Parathyroid adenoma (tissue), 2 donors: ENCODE results near the gene SLC24A3.

Experiments
- H2AFZ ChIP-seq: fragments of 300-600 bp; sonication (generic); one replicate; pipeline ENCODE4 v1.7.0; 2017; ENCODE audit warnings: antibody characterized with exemption, mild to moderate bottlenecking
- H3K27ac ChIP-seq: fragments of 300-600 bp; sonication (generic); one replicate; pipeline ENCODE4 v1.7.0; 2017
- H3K27me3 ChIP-seq: fragments of 300-600 bp; sonication (generic); one replicate; pipeline ENCODE4 v1.7.0; 2017; ENCODE audit warnings: low read length; ENCODE audit not compliant: control insufficient read depth, insufficient read depth
- H3K36me3 ChIP-seq: fragments of 300-600 bp; sonication (generic); one replicate; pipeline ENCODE4 v1.7.0; 2017; ENCODE audit warnings: low read length; ENCODE audit not compliant: control insufficient read depth, insufficient read depth
- H3K4me1 ChIP-seq: fragments of 300-600 bp; sonication (generic); one replicate; pipeline ENCODE4 v1.7.0; 2017; ENCODE audit warnings: control low read depth
- H3K4me2 ChIP-seq: fragments of 300-600 bp; sonication (generic); one replicate; pipeline ENCODE4 v1.7.0; 2017; ENCODE audit warnings: low read length
- H3K4me3 ChIP-seq: fragments of 300-600 bp; sonication (generic); one replicate; pipeline ENCODE4 v1.7.0; 2017; ENCODE audit warnings: low read depth, low read length
- H3K79me2 ChIP-seq: fragments of 300-600 bp; sonication (generic); one replicate; pipeline ENCODE4 v1.7.0; 2017; ENCODE audit warnings: control low read depth
- H3K9ac ChIP-seq: fragments of 300-600 bp; sonication (generic); one replicate; pipeline ENCODE4 v1.7.0; 2017; ENCODE audit warnings: mild to moderate bottlenecking
- H3K9me3 ChIP-seq: fragments of 300-600 bp; sonication (generic); one replicate; pipeline ENCODE4 v1.7.0; 2017; ENCODE audit warnings: low read length; ENCODE audit not compliant: control insufficient read depth
- CTCF ChIP-seq: fragments of 300-600 bp; sonication (generic); IDR thresholded peaks from one replicate; pipeline ENCODE4 v1.7.0; 2017; ENCODE audit warnings: antibody characterized with exemption, mild to moderate bottlenecking
- donor health status: primary hyperparathyroidism.

SLC24A3 gene

GRCh38 chr20:19771031-19771430, 558.6 kb downstream of the SLC24A3 start:
- Histone ChIP-seq H3K9ac (no peak overlapping the region), H3K4me1 (peaks cover 5% of the 10 kb centered on the region), H3K79me2 (no peaks in the 10 kb centered on the region), H3K4me3 (no peak overlapping the region), H3K4me2 (no peak overlapping the region), H3K9me3 (no peaks in the 10 kb centered on the region), H3K36me3 (no peaks in the 10 kb centered on the region), H3K27ac (no peak overlapping the region), H3K27me3 (no peaks in the 10 kb centered on the region), H2AFZ (no peak overlapping the region)
- no peak for TF ChIP-seq CTCF
